Esophagus (tissue), 2 donors: ENCODE data around the gene ALOX12B. TPM values are rescaled to one million over a fixed set of nuclear protein-coding genes. Genes with fewer than 3 reads are reported as not detected.
"Not testable (repeated sequence)": the region's sequence is repeated elsewhere in the genome, so short reads cannot be mapped to it uniquely, and the experiment has no call there.

ENCODE experiments used
- H3K27ac ChIP-seq, 2 donors: one replicate each; pipeline ENCODE4 v1.5.1; 2013; ENCODE audit warnings: low read depth in 2 of 2, mild to moderate bottlenecking in 2 of 2, inconsistent platforms in 1 of 2, low read length in 1 of 2, moderate library complexity in 1 of 2
- H3K27me3 ChIP-seq, 2 donors: one replicate each; pipeline ENCODE4 v1.6.1; 2013; ENCODE audit warnings: low read length in 2 of 2, control low read depth in 1 of 2, mild to moderate bottlenecking in 1 of 2; ENCODE audit not compliant: insufficient read depth in 2 of 2, control insufficient read depth in 1 of 2
- H3K36me3 ChIP-seq, 2 donors: one replicate each; pipeline ENCODE4 v1.6.1; 2013; ENCODE audit warnings: low read length in 1 of 2; ENCODE audit not compliant: control insufficient read depth in 2 of 2, insufficient read depth in 2 of 2
- H3K4me1 ChIP-seq, 2 donors: one replicate each; pipeline ENCODE4 v1.6.1; 2013; ENCODE audit warnings: low read length in 1 of 2; ENCODE audit not compliant: control insufficient read depth in 2 of 2, insufficient read depth in 2 of 2
- H3K4me3 ChIP-seq, 2 donors: one replicate each; pipeline ENCODE4 v1.5.1; 2013; ENCODE audit warnings: low read length in 2 of 2, mild to moderate bottlenecking in 2 of 2, low read depth in 1 of 2, moderate library complexity in 1 of 2
- H3K9me3 ChIP-seq, 2 donors: one replicate each; pipeline ENCODE4 v1.6.1; 2013; ENCODE audit warnings: mild to moderate bottlenecking in 2 of 2, low read depth in 1 of 2, low read length in 1 of 2, moderate library complexity in 1 of 2; ENCODE audit not compliant: control insufficient read depth in 2 of 2, insufficient read depth in 1 of 2
- WGBS, 2 donors: extraction: QIAGEN DNeasy Blood & Tissue Kit; methylation state at CpG; one replicate each; pipeline ENCODE4 v1.1.7; 2013; 5-methylcytosine and 5-hydroxymethylcytosine counted together
- polyA plus RNA-seq, 2 donors: library from polyadenylated mRNA; stranded (reverse); fragments of 200-250 nt; gene quantifications; one replicate each; pipeline ENCODE4 v1.2.3, GENCODE V29; 2013
- donor health status: healthy with polysubstance abuse.
- donor health status: Bipolar disorder and iron deficiency.

The ALOX12B gene
- polyA plus RNA-seq, 2 donors, result 2.4 to 5.2 TPM

DNA sequence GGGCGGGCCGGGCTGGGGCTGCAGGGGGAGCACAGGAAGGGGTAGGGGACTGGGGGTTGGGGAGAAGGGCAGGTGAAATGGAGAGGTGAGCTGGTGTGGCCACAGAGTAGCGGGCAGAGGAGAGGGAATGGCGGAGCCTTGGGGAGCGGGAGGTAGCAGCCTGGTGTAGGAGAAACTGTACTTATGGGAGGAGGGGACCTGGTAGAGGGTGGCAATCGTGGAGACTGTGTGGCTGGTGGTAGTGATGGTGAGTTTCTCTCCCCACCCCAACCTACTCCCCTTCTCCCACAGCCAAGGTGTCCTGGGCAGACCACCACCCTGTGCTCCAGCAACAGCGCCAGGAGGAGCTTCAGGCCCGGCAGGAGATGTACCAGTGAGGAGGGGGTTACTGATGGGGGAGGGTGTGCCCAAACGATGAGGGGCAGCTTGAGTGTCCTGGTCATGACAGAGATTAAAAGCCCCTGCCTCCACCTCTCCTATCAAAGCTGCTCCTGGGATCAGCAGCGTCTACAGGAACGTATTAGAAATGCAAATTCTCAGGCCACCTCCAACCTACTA, 47.8 kb downstream of the ALOX12B start:
- H3K36me3 ChIP-seq, result peaks cover 0 to 5% of the 10 kb centered on the region in 2 donors
- no peaks in the 10 kb centered on the region for H3K9me3 ChIP-seq
- H3K4me1 ChIP-seq, result peaks cover 0 to 7% of the 10 kb centered on the region in 2 donors
- H3K27me3 ChIP-seq, result no peaks in the 10 kb centered on the region
- peak overlapping the region in 1 of 2 donors; percentile 47 for H3K27ac ChIP-seq
- 53 to 66% methylated on average over 11 of the region's 11 CpGs for WGBS, 2 donors
- H3K4me3 ChIP-seq, result peak overlapping the region; percentile 2 to 44

GRCh38 chr17:8038954-8039610, 48.4 kb downstream of the ALOX12B start, which contains the start of gene ALOX15B:
ALOX15B (plus strand) TSS chr17:8039059; CDS start chr17:8039156, 97 bp downstream.
- H3K4me1 ChIP-seq, result peaks cover 0 to 7% of the 10 kb centered on the region in 2 donors
- peak within 1 kb of the TSS in 1 of 2 donors; percentile 47 for H3K27ac ChIP-seq
- peak within 1 kb of the TSS; percentile 44 to 45 for H3K4me3 ChIP-seq
- no peaks in the 10 kb centered on the region for H3K9me3 ChIP-seq
- H3K36me3 ChIP-seq, result peaks cover 0 to 5% of the 10 kb centered on the region in 2 donors
- 10 to 13% methylated on average over 36 to 37 of the region's 37 CpGs for WGBS, 2 donors
- no peaks in the 10 kb centered on the region for H3K27me3 ChIP-seq

GRCh38 chr17:8032442-8032841, 55.1 kb downstream of the ALOX12B start:
- H3K4me3 ChIP-seq, result no peak overlapping the region
- H3K27ac ChIP-seq, result no peak overlapping the region
- H3K4me1 ChIP-seq, result peaks cover 0 to 3% of the 10 kb centered on the region in 2 donors
- 60 to 71% methylated on average over 2 of the region's 2 CpGs for WGBS, 2 donors
- H3K9me3 ChIP-seq, result no peaks in the 10 kb centered on the region
- no peaks in the 10 kb centered on the region for H3K36me3 ChIP-seq
- H3K27me3 ChIP-seq, result no peaks in the 10 kb centered on the region

DNA sequence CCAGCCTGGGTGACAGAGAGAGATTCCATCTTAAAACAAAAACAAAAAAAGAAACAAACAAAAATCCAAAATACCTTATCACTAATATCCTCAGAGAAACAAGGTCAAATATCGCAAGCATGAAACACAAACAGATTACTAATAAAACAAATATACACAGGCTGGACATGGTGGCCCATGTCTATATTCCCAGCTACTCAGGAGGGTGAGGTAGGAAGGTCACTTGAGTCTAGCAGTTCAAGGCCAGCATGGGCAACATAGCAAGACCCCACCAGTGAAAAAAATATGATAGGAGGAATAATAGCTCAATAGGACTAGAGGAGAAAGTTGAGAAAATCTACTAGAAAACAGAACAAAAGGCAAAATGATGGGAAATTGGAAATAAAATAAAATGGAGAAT, 55.6 kb downstream of the ALOX12B start:
- no peaks in the 10 kb centered on the region for H3K27me3 ChIP-seq
- WGBS, 2 donors, result 81 to 96% methylated on average over 1 of the region's 1 CpG
- H3K36me3 ChIP-seq, result no peaks in the 10 kb centered on the region
- H3K4me3 ChIP-seq, result no peak overlapping the region
- peaks cover 0 to 3% of the 10 kb centered on the region in 2 donors for H3K4me1 ChIP-seq
- H3K9me3 ChIP-seq, result no peaks in the 10 kb centered on the region
- no peak overlapping the region for H3K27ac ChIP-seq

DNA sequence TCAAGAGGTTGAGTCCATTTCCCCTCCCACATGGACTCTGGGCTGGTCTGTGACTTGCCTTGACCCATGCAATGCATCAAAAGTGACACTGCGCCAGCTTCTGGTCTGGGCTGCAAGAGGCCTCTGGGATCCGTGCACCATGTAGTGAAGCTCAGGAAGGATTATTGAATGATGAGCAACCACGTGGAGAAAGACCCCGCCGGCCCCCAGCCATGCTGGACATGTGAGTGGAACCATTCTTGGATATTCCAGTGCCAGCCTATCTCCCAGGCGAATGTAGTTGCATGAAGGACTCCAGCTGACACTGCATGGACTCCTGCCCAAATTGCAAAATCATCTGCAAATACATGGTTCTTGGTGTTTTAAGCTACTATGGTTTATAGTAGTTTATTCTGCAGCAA, 56.3 kb downstream of the ALOX12B start:
- no peak overlapping the region for H3K27ac ChIP-seq
- no peaks in the 10 kb centered on the region for H3K27me3 ChIP-seq
- peaks cover 0 to 3% of the 10 kb centered on the region in 2 donors for H3K4me1 ChIP-seq
- no peaks in the 10 kb centered on the region for H3K9me3 ChIP-seq
- no peaks in the 10 kb centered on the region for H3K36me3 ChIP-seq
- H3K4me3 ChIP-seq, result no peak overlapping the region
- 66 to 74% methylated on average over 6 of the region's 6 CpGs for WGBS, 2 donors

- no peaks in the 10 kb centered on the region for H3K27me3 ChIP-seq
- 42 to 53% methylated on average over 5 of the region's 5 CpGs for WGBS, 2 donors
Measured at GRCh38 chr17:8029121-8029520, 58.4 kb downstream of the ALOX12B start.

GRCh38 chr17:8025176-8025911, 62.2 kb downstream of the ALOX12B start:
- Histone ChIP-seq H3K4me1 (peaks cover 4 to 6% of the 10 kb centered on the region in 2 donors), H3K36me3 (no peaks in the 10 kb centered on the region), H3K4me3 (no peak overlapping the region), H3K27me3 (no peaks in the 10 kb centered on the region), H3K27ac (no peak overlapping the region), H3K9me3 (no peaks in the 10 kb centered on the region)
- 87 to 90% methylated on average over 9 of the region's 9 CpGs for WGBS, 2 donors

More at GRCh38 chr17:8029121-8029520, 58.4 kb downstream of the ALOX12B start:
- Histone ChIP-seq H3K27ac (no peak overlapping the region), H3K4me3 (no peak overlapping the region), H3K36me3 (no peaks in the 10 kb centered on the region), H3K4me1 (peaks cover 3 to 4% of the 10 kb centered on the region in 2 donors), H3K9me3 (no peaks in the 10 kb centered on the region)

DNA sequence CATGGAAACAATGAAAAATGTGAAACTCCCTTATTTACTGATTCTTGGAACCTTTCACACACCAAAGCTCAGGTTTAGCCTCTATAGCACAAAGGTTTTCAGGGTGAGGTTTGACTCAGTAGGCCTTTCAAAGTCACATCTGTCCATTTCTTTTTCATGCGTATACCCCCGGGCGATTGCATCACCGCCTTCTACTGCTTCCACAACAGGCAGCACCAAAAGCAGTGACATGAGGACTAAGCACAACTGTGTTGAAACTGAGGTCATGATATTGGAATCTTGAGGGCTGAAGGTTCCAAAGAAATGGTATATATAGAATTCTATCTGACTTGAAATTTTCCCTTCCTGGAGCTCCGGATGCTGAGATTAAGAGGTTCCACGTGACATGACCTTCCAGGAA, 63.4 kb downstream of the ALOX12B start:
- not testable (repeated sequence) for H3K27ac ChIP-seq, H3K36me3 ChIP-seq, H3K9me3 ChIP-seq, H3K4me3 ChIP-seq, H3K27me3 ChIP-seq
- peaks cover 6 to 12% of the 10 kb centered on the region in 2 donors for H3K4me1 ChIP-seq
- 76 to 80% methylated on average over 6 of the region's 6 CpGs for WGBS, 2 donors
